ENCODE data around the gene GPR21. TPM values are rescaled to one million over a fixed set of nuclear protein-coding genes. Genes with fewer than 3 reads are reported as not detected.

Gene GPR21
- total RNA-seq, 1 donor from 2014 or later, result not detected

GRCh38 chr9:123048748-123049147 is 15.3 kb downstream of the GPR21 start:
- Histone ChIP-seq H3K36me3 (no peaks in the 10 kb centered on the region), H3K27ac (peak overlapping the region; percentile 65), H3K9me3 (no peaks in the 10 kb centered on the region), H3K27me3 (no peaks in the 10 kb centered on the region), H3K4me3 (no peak overlapping the region), H3K4me1 (peaks cover 13% of the 10 kb centered on the region)
- intact Hi-C loops (cut with DNase I), result no loop called here
- DNase-seq (ENCODE audit: extremely low spot score in 2 of 2), result no peak
- TF ChIP-seq POLR2A (IDR thresholded peaks at IDR 0.05) (no peak), POLR2AphosphoS5 (IDR thresholded peaks at IDR 0.05; ENCODE audit: insufficient read depth in 1 of 2, low read depth in 1 of 2) (peak in 1 of 2 donors; percentile 57), CTCF (IDR thresholded peaks at IDR 0.05) (no peak)

GRCh38 chr9:123049589-123050222 is 16.2 kb downstream of the GPR21 start:
- Histone ChIP-seq H3K9me3 (no peaks in the 10 kb centered on the region), H3K36me3 (no peaks in the 10 kb centered on the region), H3K4me3 (no peak overlapping the region), H3K4me1 (peaks cover 13% of the 10 kb centered on the region), H3K27ac (peak overlapping the region; percentile 65), H3K27me3 (no peaks in the 10 kb centered on the region)
- no peak for DNase-seq (ENCODE audit: extremely low spot score in 2 of 2)
- intact Hi-C loops (cut with DNase I), result no loop called here
- TF ChIP-seq CTCF (IDR thresholded peaks at IDR 0.05) (no peak), POLR2AphosphoS5 (IDR thresholded peaks at IDR 0.05; ENCODE audit: insufficient read depth in 1 of 2, low read depth in 1 of 2) (no peak), POLR2A (IDR thresholded peaks at IDR 0.05) (no peak)

- intact Hi-C loops (cut with DNase I), result no loop called here
- H3K4me1 ChIP-seq, result peaks cover 12% of the 10 kb centered on the region
- no peak overlapping the region for H3K27ac ChIP-seq
- H3K4me3 ChIP-seq, result no peak overlapping the region
- H3K9me3 ChIP-seq, result no peaks in the 10 kb centered on the region
- no peak for TF ChIP-seq POLR2A (IDR thresholded peaks at IDR 0.05)
- no peak for TF ChIP-seq CTCF (IDR thresholded peaks at IDR 0.05)
- TF ChIP-seq POLR2AphosphoS5 (IDR thresholded peaks at IDR 0.05; ENCODE audit: insufficient read depth in 1 of 2, low read depth in 1 of 2), result no peak
- DNase-seq (ENCODE audit: extremely low spot score in 2 of 2), result no peak
- H3K27me3 ChIP-seq, result no peaks in the 10 kb centered on the region
- no peaks in the 10 kb centered on the region for H3K36me3 ChIP-seq
These were observed 19.6 kb downstream of the GPR21 start for GRCh38 chr9:123053046-123053445.

GRCh38 chr9:123053711-123054110 is 20.2 kb downstream of the GPR21 start:
- H3K9me3 ChIP-seq, result no peaks in the 10 kb centered on the region
- no peak for DNase-seq (ENCODE audit: extremely low spot score in 2 of 2)
- no peaks in the 10 kb centered on the region for H3K36me3 ChIP-seq
- peaks cover 5% of the 10 kb centered on the region for H3K4me1 ChIP-seq
- no peak overlapping the region for H3K27ac ChIP-seq
- intact Hi-C loops (cut with DNase I), result no loop called here
- H3K27me3 ChIP-seq, result no peaks in the 10 kb centered on the region
- no peak for TF ChIP-seq POLR2AphosphoS5 (IDR thresholded peaks at IDR 0.05; ENCODE audit: insufficient read depth in 1 of 2, low read depth in 1 of 2)
- no peak for TF ChIP-seq POLR2A (IDR thresholded peaks at IDR 0.05)
- TF ChIP-seq CTCF (IDR thresholded peaks at IDR 0.05), result no peak
- H3K4me3 ChIP-seq, result no peak overlapping the region

- H3K36me3 ChIP-seq, result no peaks in the 10 kb centered on the region
- H3K27ac ChIP-seq, result peak overlapping the region; percentile 2
- intact Hi-C loops (cut with DNase I), result no loop called here
- TF ChIP-seq POLR2A (IDR thresholded peaks at IDR 0.05) (no peak), POLR2AphosphoS5 (IDR thresholded peaks at IDR 0.05; ENCODE audit: insufficient read depth in 1 of 2, low read depth in 1 of 2) (no peak), CTCF (IDR thresholded peaks at IDR 0.05) (no peak)
- H3K27me3 ChIP-seq, result no peaks in the 10 kb centered on the region
- no peak overlapping the region for H3K4me3 ChIP-seq
- no peak for DNase-seq (ENCODE audit: extremely low spot score in 2 of 2)
- H3K4me1 ChIP-seq, result peaks cover 9% of the 10 kb centered on the region
- H3K9me3 ChIP-seq, result no peaks in the 10 kb centered on the region
These were observed 25.4 kb downstream of the GPR21 start for GRCh38 chr9:123058834-123059233.
